ENCODE results near the gene CDK2AP2. TPM values are rescaled to one million over a fixed set of nuclear protein-coding genes. Genes with fewer than 3 reads are reported as not detected.

Gene CDK2AP2
- total RNA-seq, 1 donor from 2014 or later, result 104 TPM

DNA sequence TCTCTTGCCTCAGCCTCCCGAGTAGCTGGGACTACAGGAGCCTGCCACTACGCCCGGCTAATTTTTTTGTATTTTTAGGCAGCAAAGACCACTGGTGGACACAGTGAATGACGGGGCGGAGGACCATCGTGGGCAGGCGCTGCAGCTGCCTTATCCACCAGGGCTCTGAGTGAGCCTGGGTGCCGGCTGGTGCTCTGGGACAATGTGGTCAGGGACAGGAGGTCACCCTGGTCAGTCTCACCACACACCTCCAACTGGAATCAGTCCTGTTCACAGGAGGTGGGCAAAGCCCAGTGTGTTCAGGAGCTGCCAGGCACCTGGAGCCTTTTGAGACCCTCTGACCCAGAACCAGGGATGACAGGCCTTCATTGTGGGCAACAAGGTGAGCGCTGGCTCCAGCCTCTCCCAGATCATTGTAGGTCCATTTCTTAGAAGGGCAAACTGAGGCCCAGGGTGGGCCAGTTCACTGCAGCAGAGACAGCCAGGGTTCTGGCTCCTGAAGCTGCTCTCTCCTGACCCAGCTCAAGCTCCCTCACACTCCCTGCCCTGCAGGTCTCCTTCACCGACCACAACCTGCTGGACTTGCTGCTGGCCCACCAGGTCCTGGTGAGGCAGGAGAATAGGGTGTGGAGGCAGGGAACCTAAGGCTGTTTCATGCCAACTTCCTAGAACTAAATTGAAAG, 31.0 kb upstream of the CDK2AP2 start:
- Histone ChIP-seq H3K36me3 (ENCODE audit: control insufficient read depth, insufficient read depth, low read length) (no peaks in the 10 kb centered on the region), H3K4me3 (ENCODE audit: low read depth, low read length) (no peak overlapping the region), H3K27me3 (ENCODE audit: control insufficient read depth, insufficient read depth, low read length) (no peaks in the 10 kb centered on the region)
- TF ChIP-seq, protein P1, sequence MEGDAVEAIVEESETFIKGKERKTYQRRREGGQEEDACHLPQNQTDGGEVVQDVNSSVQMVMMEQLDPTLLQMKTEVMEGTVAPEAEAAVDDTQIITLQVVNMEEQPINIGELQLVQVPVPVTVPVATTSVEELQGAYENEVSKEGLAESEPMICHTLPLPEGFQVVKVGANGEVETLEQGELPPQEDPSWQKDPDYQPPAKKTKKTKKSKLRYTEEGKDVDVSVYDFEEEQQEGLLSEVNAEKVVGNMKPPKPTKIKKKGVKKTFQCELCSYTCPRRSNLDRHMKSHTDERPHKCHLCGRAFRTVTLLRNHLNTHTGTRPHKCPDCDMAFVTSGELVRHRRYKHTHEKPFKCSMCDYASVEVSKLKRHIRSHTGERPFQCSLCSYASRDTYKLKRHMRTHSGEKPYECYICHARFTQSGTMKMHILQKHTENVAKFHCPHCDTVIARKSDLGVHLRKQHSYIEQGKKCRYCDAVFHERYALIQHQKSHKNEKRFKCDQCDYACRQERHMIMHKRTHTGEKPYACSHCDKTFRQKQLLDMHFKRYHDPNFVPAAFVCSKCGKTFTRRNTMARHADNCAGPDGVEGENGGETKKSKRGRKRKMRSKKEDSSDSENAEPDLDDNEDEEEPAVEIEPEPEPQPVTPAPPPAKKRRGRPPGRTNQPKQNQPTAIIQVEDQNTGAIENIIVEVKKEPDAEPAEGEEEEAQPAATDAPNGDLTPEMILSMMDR (IDR thresholded peaks at IDR 0.05; ENCODE audit: insufficient read depth, low read length, poor library complexity, severe bottlenecking), result no peak
- DNase-seq (ENCODE audit: low read depth), result no peak

GRCh38 chr11:67538306-67538705, 30.3 kb upstream of the CDK2AP2 start:
- no peak for DNase-seq (ENCODE audit: low read depth)

DNA sequence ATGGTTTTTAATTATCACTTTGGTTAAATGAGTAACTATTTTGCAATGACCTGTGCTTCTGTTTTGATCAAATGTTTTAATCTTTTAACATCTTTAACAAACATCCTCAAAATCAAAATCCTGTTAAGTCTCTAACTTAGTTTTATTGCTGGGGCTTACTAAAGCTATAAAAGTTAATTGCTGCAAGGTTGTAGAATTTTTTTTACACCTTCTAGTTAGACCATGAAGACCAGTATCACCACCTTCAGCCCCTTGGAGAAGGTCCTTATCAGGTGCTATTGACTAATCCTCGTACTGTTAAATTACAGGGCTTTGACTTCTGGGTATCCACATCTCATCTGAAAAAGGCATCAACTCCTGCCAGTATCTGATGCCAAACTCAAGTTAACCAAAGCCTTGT, 27.6 kb upstream of the CDK2AP2 start:
- no peaks in the 10 kb centered on the region for H3K27me3 ChIP-seq (ENCODE audit: control insufficient read depth, insufficient read depth, low read length)
- no peaks in the 10 kb centered on the region for H3K36me3 ChIP-seq (ENCODE audit: control insufficient read depth, insufficient read depth, low read length)
- TF ChIP-seq, protein P1 (IDR thresholded peaks at IDR 0.05; ENCODE audit: insufficient read depth, low read length, poor library complexity, severe bottlenecking), result no peak
- DNase-seq (ENCODE audit: low read depth), result no peak
- no peak overlapping the region for H3K4me3 ChIP-seq (ENCODE audit: low read depth, low read length)

More at GRCh38 chr11:67538306-67538705, 30.3 kb upstream of the CDK2AP2 start:
- no peaks in the 10 kb centered on the region for H3K36me3 ChIP-seq (ENCODE audit: control insufficient read depth, insufficient read depth, low read length)
- TF ChIP-seq, protein P1 (IDR thresholded peaks at IDR 0.05; ENCODE audit: insufficient read depth, low read length, poor library complexity, severe bottlenecking), result no peak
- H3K27me3 ChIP-seq (ENCODE audit: control insufficient read depth, insufficient read depth, low read length), result no peaks in the 10 kb centered on the region
- no peak overlapping the region for H3K4me3 ChIP-seq (ENCODE audit: low read depth, low read length)

- TF ChIP-seq, protein P1 (IDR thresholded peaks at IDR 0.05; ENCODE audit: insufficient read depth, low read length, poor library complexity, severe bottlenecking), result no peak
- DNase-seq (ENCODE audit: low read depth), result no peak
- H3K36me3 ChIP-seq (ENCODE audit: control insufficient read depth, insufficient read depth, low read length), result no peaks in the 10 kb centered on the region
- no peaks in the 10 kb centered on the region for H3K27me3 ChIP-seq (ENCODE audit: control insufficient read depth, insufficient read depth, low read length)
- no peak overlapping the region for H3K4me3 ChIP-seq (ENCODE audit: low read depth, low read length)
Observed at GRCh38 chr11:67534070-67534679, 26.2 kb upstream of the CDK2AP2 start.

GRCh38 chr11:67532889-67533288, 24.9 kb upstream of the CDK2AP2 start:
- TF ChIP-seq, protein P1 (IDR thresholded peaks at IDR 0.05; ENCODE audit: insufficient read depth, low read length, poor library complexity, severe bottlenecking), result no peak
- Histone ChIP-seq H3K36me3 (ENCODE audit: control insufficient read depth, insufficient read depth, low read length) (no peaks in the 10 kb centered on the region), H3K27me3 (ENCODE audit: control insufficient read depth, insufficient read depth, low read length) (no peaks in the 10 kb centered on the region), H3K4me3 (ENCODE audit: low read depth, low read length) (no peak overlapping the region)
- no peak for DNase-seq (ENCODE audit: low read depth)

GRCh38 chr11:67530282-67530592, 22.3 kb upstream of the CDK2AP2 start:
- no peaks in the 10 kb centered on the region for H3K27me3 ChIP-seq (ENCODE audit: control insufficient read depth, insufficient read depth, low read length)
- no peak overlapping the region for H3K4me3 ChIP-seq (ENCODE audit: low read depth, low read length)
- DNase-seq (ENCODE audit: low read depth), result no peak
- H3K36me3 ChIP-seq (ENCODE audit: control insufficient read depth, insufficient read depth, low read length), result no peaks in the 10 kb centered on the region
- TF ChIP-seq, protein P1 (IDR thresholded peaks at IDR 0.05; ENCODE audit: insufficient read depth, low read length, poor library complexity, severe bottlenecking), result no peak

All from kidney epithelial cell (primary cell).